HG03575 (cell line): ENCODE measurements around the gene PLA2G4C.

Experiments
- ATAC-seq: cut with Tn5 transposase; IDR thresholded peaks from one replicate; pipeline ENCODE4 v1.9.1; 2021; ENCODE audit not compliant: unreplicated experiment, insufficient number of reproducible peaks, low FRiP score; ENCODE audit errors: extremely low read depth

PLA2G4C gene

GRCh38 chr19:48010932-48011758 is 99.5 kb downstream of the PLA2G4C start:
- no peak for ATAC-seq

- ATAC-seq = no peak
Measured at GRCh38 chr19:48006762-48007161, 103.9 kb downstream of the PLA2G4C start.

GRCh38 chr19:48004236-48004635 is 106.4 kb downstream of the PLA2G4C start:
- ATAC-seq = no peak

- ATAC-seq = no peak
Measured at GRCh38 chr19:48000846-48001245, 109.8 kb downstream of the PLA2G4C start.

- no peak for ATAC-seq
Measured at GRCh38 chr19:47998800-47999199, 111.8 kb downstream of the PLA2G4C start.
